Gastrocnemius medialis (tissue), 4 donors: Measurements from ENCODE around the gene SLC2A3. TPM values are rescaled to one million over a fixed set of nuclear protein-coding genes. Genes with fewer than 3 reads are reported as not detected.

ENCODE experiments used
- ATAC-seq, 2 donors: fragments of 150-250 bp; one replicate each; pipeline ENCODE4 v1.9.1; 2016
- DNase-seq, 2 donors: peaks; one replicate each; pipeline ENCODE4 v3.0.0-alpha.2; 2019
- H3K27ac ChIP-seq, 4 donors: fragments of 200-600 bp; sonication (generic); 1 replicate in 1 of 4; 2 replicates in 3 of 4; pipeline ENCODE4 v1.5.1; 2016 to 2018; ENCODE audit warnings: mild to moderate bottlenecking in 2 of 4, moderate library complexity in 1 of 4
- H3K27me3 ChIP-seq, 3 donors: fragments of 200-600 bp; sonication (generic) in 2 of 3; 1 replicate in 1 of 3; 2 replicates in 2 of 3; pipeline versions ENCODE4 v1.5.1 to v1.6.0; 2016 to 2019; ENCODE audit warnings: mild to moderate bottlenecking in 1 of 3, moderate library complexity in 1 of 3
- H3K36me3 ChIP-seq, 2 donors: fragments of 200-600 bp; sonication (generic) in 1 of 2; one replicate each; pipeline ENCODE4 v1.5.1; 2017 to 2018
- H3K4me1 ChIP-seq, 2 donors: fragments of 200-600 bp; sonication (generic) in 1 of 2; one replicate each; pipeline ENCODE4 v1.5.1; 2016 to 2017; ENCODE audit warnings: mild to moderate bottlenecking in 2 of 2
- H3K4me3 ChIP-seq, 4 donors: fragments of 200-600 bp; sonication (generic) in 3 of 4; 1 replicate in 1 of 4; 2 replicates in 3 of 4; pipeline ENCODE4 v1.5.1; 2016 to 2019; ENCODE audit warnings: mild to moderate bottlenecking in 2 of 4
- H3K9me3 ChIP-seq, 3 donors: fragments of 200-600 bp; sonication (generic) in 2 of 3; 1 replicate in 1 of 3; 2 replicates in 2 of 3; pipeline ENCODE4 v1.5.1; 2016 to 2019
- POLR2A ChIP-seq, 2 donors: fragments of 450-650 bp; IDR thresholded peaks; one replicate each; pipeline ENCODE4 v1.6.1; 2017; ENCODE audit warnings: antibody characterized with exemption in 2 of 2, mild to moderate bottlenecking in 2 of 2, moderate library complexity in 2 of 2
- in situ Hi-C, 4 donors: fragments of 200-750 bp; cut with MboI; loops; one replicate each; pipeline versions ENCODE4 v1.15.0 to v1.8.0; 2017; ENCODE audit warnings: low sequenced_read_pairs in 4 of 4
- intact Hi-C: fragments of 100-400 bp; cut with DNase I; formaldehyde crosslinking; loops from one replicate; pipeline ENCODE4 v1.15.1; 2023; ENCODE audit warnings: low total_unique reads
- total RNA-seq, 4 donors: library from RNA; depleted of rRNA; stranded (reverse); fragments of >200 nt; gene quantifications; one replicate each; pipeline versions ENCODE4 v1.1.0 to v1.2.3, GENCODE V29; 2016
- TF ChIP-seq, protein P1 (sequence below), 5 experiments: fragments of 450-650 bp in 3 of 5; fragments of 200-600 bp in 2 of 5; sonication (generic) in 2 of 5; IDR thresholded peaks in 4 of 5; conservative IDR thresholded peaks in 1 of 5; 1 replicate in 4 of 5; 2 replicates in 1 of 5; pipeline ENCODE4 v1.5.1; 2016 to 2019; ENCODE audit warnings: antibody characterized with exemption in 5 of 5, mild to moderate bottlenecking in 3 of 5, moderate library complexity in 3 of 5

The SLC2A3 gene
- total RNA-seq, 4 donors from 2014 or later: 19.3 to 27.2 (median 23.7) TPM

- no peak for ATAC-seq
- in situ Hi-C loops: no loop called here
These were observed 56.7 kb downstream of the SLC2A3 start for GRCh38 chr12:7879246-7879645.

GRCh38 chr12:7877420-7877819 lies 58.6 kb downstream of the SLC2A3 start:
- no peaks in the 10 kb centered on the region for H3K4me1 ChIP-seq
- H3K4me3 ChIP-seq: no peak overlapping the region
- no peak for TF ChIP-seq POLR2A (IDR thresholded peaks at IDR 0.05)
- TF ChIP-seq, protein P1, sequence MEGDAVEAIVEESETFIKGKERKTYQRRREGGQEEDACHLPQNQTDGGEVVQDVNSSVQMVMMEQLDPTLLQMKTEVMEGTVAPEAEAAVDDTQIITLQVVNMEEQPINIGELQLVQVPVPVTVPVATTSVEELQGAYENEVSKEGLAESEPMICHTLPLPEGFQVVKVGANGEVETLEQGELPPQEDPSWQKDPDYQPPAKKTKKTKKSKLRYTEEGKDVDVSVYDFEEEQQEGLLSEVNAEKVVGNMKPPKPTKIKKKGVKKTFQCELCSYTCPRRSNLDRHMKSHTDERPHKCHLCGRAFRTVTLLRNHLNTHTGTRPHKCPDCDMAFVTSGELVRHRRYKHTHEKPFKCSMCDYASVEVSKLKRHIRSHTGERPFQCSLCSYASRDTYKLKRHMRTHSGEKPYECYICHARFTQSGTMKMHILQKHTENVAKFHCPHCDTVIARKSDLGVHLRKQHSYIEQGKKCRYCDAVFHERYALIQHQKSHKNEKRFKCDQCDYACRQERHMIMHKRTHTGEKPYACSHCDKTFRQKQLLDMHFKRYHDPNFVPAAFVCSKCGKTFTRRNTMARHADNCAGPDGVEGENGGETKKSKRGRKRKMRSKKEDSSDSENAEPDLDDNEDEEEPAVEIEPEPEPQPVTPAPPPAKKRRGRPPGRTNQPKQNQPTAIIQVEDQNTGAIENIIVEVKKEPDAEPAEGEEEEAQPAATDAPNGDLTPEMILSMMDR (IDR thresholded peaks at IDR 0.05 in 4 of 5, conservative IDR thresholded peaks at IDR 0.05 in 1 of 5): no peak
- peaks cover 5 to 15% (median 9%) of the 10 kb centered on the region in 3 donors for H3K27me3 ChIP-seq
- no peaks in the 10 kb centered on the region for H3K9me3 ChIP-seq
- no peak overlapping the region for H3K27ac ChIP-seq
- H3K36me3 ChIP-seq: no peaks in the 10 kb centered on the region
- intact Hi-C loops (no loop called here), in situ Hi-C loops (no loop called here)
- ATAC-seq: no peak
- DNase-seq: no peak

More at GRCh38 chr12:7879246-7879645, 56.7 kb downstream of the SLC2A3 start:
- H3K27ac ChIP-seq: no peak overlapping the region
- H3K4me3 ChIP-seq: no peak overlapping the region
- no peaks in the 10 kb centered on the region for H3K4me1 ChIP-seq
- no peaks in the 10 kb centered on the region for H3K36me3 ChIP-seq
- H3K27me3 ChIP-seq: peaks cover 0 to 1% (median 0%) of the 10 kb centered on the region in 3 donors
- no peaks in the 10 kb centered on the region for H3K9me3 ChIP-seq
- TF ChIP-seq, protein P1 (IDR thresholded peaks at IDR 0.05 in 4 of 5, conservative IDR thresholded peaks at IDR 0.05 in 1 of 5): no peak
- TF ChIP-seq POLR2A (IDR thresholded peaks at IDR 0.05): no peak
- no peak for DNase-seq
- intact Hi-C loops: no loop called here

GRCh38 chr12:7872566-7873319 lies 63.2 kb downstream of the SLC2A3 start, which contains the start of gene SLC2A14:
Gene SLC2A14, minus strand, starts transcription at chr12:7872915. Its CDS starts 3,035 bp downstream, at chr12:7869880.
- intact Hi-C loops: no loop called here
- ATAC-seq: no peak
- TF ChIP-seq, protein P1 (IDR thresholded peaks at IDR 0.05 in 4 of 5, conservative IDR thresholded peaks at IDR 0.05 in 1 of 5): no peak
- TF ChIP-seq POLR2A (IDR thresholded peaks at IDR 0.05): no peak
- Histone ChIP-seq H3K27me3 (peaks cover 13 to 20% (median 14%) of the 10 kb centered on the region in 3 donors), H3K4me3 (peak within 1 kb of the TSS in 1 of 4 donors; percentile 13), H3K4me1 (no peaks in the 10 kb centered on the region), H3K27ac (no peak within 1 kb of the TSS), H3K9me3 (no peaks in the 10 kb centered on the region), H3K36me3 (no peaks in the 10 kb centered on the region)
- DNase-seq: no peak
- in situ Hi-C loops: no loop called here

DNA sequence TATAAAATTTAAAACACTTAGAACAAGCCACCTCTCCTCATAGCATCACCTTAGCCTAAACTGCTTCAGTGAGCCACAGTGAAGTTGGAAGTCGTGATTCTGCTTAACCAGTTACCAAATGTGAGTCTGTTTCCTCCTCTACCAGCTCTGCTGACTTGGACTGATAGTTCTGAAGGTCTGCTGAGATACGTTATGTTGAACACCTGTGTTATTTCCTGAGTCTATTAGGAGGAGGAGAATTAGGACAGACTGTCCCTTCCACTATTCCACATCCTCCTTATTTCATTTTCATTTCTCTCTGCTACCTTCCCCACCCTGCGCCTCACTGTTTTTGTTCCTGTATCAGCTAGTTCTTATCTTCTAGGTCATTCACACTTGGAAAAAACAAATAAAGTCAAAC lies 65.7 kb downstream of the SLC2A3 start:
- no peak for DNase-seq
- Histone ChIP-seq H3K4me3 (no peak overlapping the region), H3K36me3 (no peaks in the 10 kb centered on the region), H3K4me1 (no peaks in the 10 kb centered on the region), H3K27me3 (peaks cover 13 to 20% (median 14%) of the 10 kb centered on the region in 3 donors), H3K9me3 (no peaks in the 10 kb centered on the region), H3K27ac (no peak overlapping the region)
- no peak for ATAC-seq
- TF ChIP-seq, protein P1 (IDR thresholded peaks at IDR 0.05 in 4 of 5, conservative IDR thresholded peaks at IDR 0.05 in 1 of 5): no peak
- no peak for TF ChIP-seq POLR2A (IDR thresholded peaks at IDR 0.05)
- intact Hi-C loops (no loop called here), in situ Hi-C loops (no loop called here)

Other genes with a start within 250 kb of the SLC2A3 start
- not detected for gene GDF3, start 240.4 kb downstream of the SLC2A3 start, total RNA-seq
- gene DPPA3, start 224.8 kb downstream of the SLC2A3 start, total RNA-seq: not detected
- gene CLEC4C, start 188.8 kb downstream of the SLC2A3 start, total RNA-seq: not detected
- not detected for gene NANOGNB, start 171.0 kb downstream of the SLC2A3 start, total RNA-seq
- under 1 TPM in 1 of 4 donors, not detected in 3; 0.10 TPM for gene NANOG, start 146.8 kb downstream of the SLC2A3 start, total RNA-seq
- not detected for gene SLC2A14, start 63.3 kb downstream of the SLC2A3 start, total RNA-seq
- 10 to 100 TPM; 14.3 to 28.0 (median 22.8) TPM for gene FOXJ2, start 96.5 kb upstream of the SLC2A3 start, total RNA-seq
- gene C3AR1, start 130.2 kb upstream of the SLC2A3 start, total RNA-seq: 1 to 10 TPM in 3 of 4 donors, under 1 TPM in 1; 0.95 to 4.7 (median 2.4) TPM
- gene NECAP1, start 146.1 kb upstream of the SLC2A3 start, total RNA-seq: 10 to 100 TPM; 15.2 to 27.6 (median 15.8) TPM
- not detected for gene CLEC4A, start 187.4 kb upstream of the SLC2A3 start, total RNA-seq
- gene ZNF705A, start 220.8 kb upstream of the SLC2A3 start, total RNA-seq: not detected